H1 (cell line): ENCODE measurements around the gene NCF4. TPM values are rescaled to one million over a fixed set of nuclear protein-coding genes. Genes with fewer than 3 reads are reported as not detected.

Source experiments
- GABPA ChIP-seq: IDR thresholded peaks from 2 replicates; pipeline ENCODE4 v1.6.1; 2011; ENCODE audit warnings: mild to moderate bottlenecking, low read length, moderate library complexity, borderline replicate concordance; ENCODE audit not compliant: insufficient read depth
- KDM1A ChIP-seq: fragments of 200-600, 300-600 bp; sonication (generic); IDR thresholded peaks from 2 replicates; pipeline ENCODE4 v1.7.1; 2016; ENCODE audit warnings: mild to moderate bottlenecking, low read length, borderline replicate concordance
- RAD21 ChIP-seq, 2 experiments: IDR thresholded peaks in 1 of 2; conservative IDR thresholded peaks in 1 of 2; 2 replicates each; pipeline ENCODE4 v1.6.1; 2011; ENCODE audit warnings: low read depth in 2 of 2, low read length in 2 of 2, improper control_type of control experiment in 1 of 2, inconsistent platforms in 1 of 2, mild to moderate bottlenecking in 1 of 2, moderate library complexity in 1 of 2
- RXRA ChIP-seq: IDR thresholded peaks from 2 replicates; pipeline ENCODE4 v1.6.1; 2011; ENCODE audit warnings: low read depth, mild to moderate bottlenecking, low read length, moderate library complexity; ENCODE audit not compliant: insufficient read depth
- polyA plus RNA-seq, 7 experiments: library from polyadenylated mRNA; depleted of rRNA in 3 of 7; stranded (reverse) in 5 of 7; unstranded in 2 of 7; fragments of >200 nt in 5 of 7; fragments of 200-250 nt in 2 of 7; gene quantifications; 1 replicate in 5 of 7; 2 replicates in 1 of 7; 4 replicates in 1 of 7; pipeline versions ENCODE4 v1.2.1 to v1.2.3, GENCODE V29; 2011 to 2013; ENCODE audit warnings: missing spikeins in 2 of 7, mixed read lengths in 2 of 7
- total RNA-seq: library from RNA; stranded (reverse); fragmentation: NEBNext Ultra II Directional; extraction: Animal tissue kit (Norgen Biotek cat#: 25700); gene quantifications from 2 replicates; pipeline ENCODE4 v1.2.1, GENCODE V29; 2021

Gene NCF4
- total and polyA plus RNA-seq, 2 of the 8 experiments (the other 6 are each of a cell fraction or from before 2014, with no cell fraction given): 0.20 TPM; not detected in 1

GRCh38 chr22:36856792-36857135 lies 4.0 kb upstream of the NCF4 start (continued):
- no peak for TF ChIP-seq KDM1A
- TF ChIP-seq GABPA: no peak
- TF ChIP-seq RXRA: no peak
- no peak for TF ChIP-seq RAD21 (IDR thresholded peaks at IDR 0.05 in 1 of 2, conservative IDR thresholded peaks at IDR 0.05 in 1 of 2; ENCODE audit: low read depth in 2 of 2, low read length in 2 of 2)
